ENCODE data around the gene NSD1. TPM values are rescaled to one million over a fixed set of nuclear protein-coding genes. Genes with fewer than 3 reads are reported as not detected.

Gene NSD1
- total and polyA plus RNA-seq, 5 experiments from 2014 or later, result 25.0 to 130 (median 43.1) TPM

GRCh38 chr5:177093082-177093712 lies 40.4 kb upstream of the NSD1 start:
- POLR2A ChIA-PET, result no interaction called here
- Mint-ChIP-seq H3K4me1 (peaks cover 0 to 2% (median 1%) of the 10 kb centered on the region in 4 donors), H3K36me3 (no peaks in the 10 kb centered on the region), H3K9me3 (no peaks in the 10 kb centered on the region), H3K4me3 (no peak overlapping the region), H3K27ac (no peak overlapping the region), H3K27me3 (peaks cover 4 to 20% (median 10%) of the 10 kb centered on the region in 5 donors)
- no peak for DNase-seq
- ATAC-seq, result no peak

DNA sequence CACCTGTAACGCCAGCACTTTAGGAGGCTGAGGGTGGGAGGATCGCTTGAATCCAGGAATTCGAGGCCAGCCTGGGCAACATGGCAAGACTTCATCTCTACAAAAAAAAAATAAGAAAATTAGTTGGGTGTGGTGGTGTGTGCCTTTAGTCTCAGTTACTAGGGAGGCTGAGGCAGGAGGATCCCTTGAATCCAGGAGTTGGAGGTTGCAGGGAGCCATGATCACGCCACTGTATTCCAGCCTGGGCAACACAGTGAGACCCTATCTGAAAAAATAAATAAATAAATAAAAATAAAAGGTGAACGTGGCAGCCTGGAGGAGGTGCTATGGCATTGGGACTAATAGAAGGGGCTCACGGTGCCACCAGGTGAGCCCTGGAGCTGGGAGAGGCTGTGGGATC lies 39.8 kb upstream of the NSD1 start:
- Mint-ChIP-seq H3K4me1 (peaks cover 0 to 2% (median 0%) of the 10 kb centered on the region in 4 donors), H3K27ac (no peak overlapping the region), H3K4me3 (no peak overlapping the region), H3K36me3 (no peaks in the 10 kb centered on the region), H3K9me3 (no peaks in the 10 kb centered on the region), H3K27me3 (peaks cover under 1 to 16% (median 10%) of the 10 kb centered on the region in 5 donors)
- POLR2A ChIA-PET, result no interaction called here
- DNase-seq (no peak), ATAC-seq (no peak)

DNA sequence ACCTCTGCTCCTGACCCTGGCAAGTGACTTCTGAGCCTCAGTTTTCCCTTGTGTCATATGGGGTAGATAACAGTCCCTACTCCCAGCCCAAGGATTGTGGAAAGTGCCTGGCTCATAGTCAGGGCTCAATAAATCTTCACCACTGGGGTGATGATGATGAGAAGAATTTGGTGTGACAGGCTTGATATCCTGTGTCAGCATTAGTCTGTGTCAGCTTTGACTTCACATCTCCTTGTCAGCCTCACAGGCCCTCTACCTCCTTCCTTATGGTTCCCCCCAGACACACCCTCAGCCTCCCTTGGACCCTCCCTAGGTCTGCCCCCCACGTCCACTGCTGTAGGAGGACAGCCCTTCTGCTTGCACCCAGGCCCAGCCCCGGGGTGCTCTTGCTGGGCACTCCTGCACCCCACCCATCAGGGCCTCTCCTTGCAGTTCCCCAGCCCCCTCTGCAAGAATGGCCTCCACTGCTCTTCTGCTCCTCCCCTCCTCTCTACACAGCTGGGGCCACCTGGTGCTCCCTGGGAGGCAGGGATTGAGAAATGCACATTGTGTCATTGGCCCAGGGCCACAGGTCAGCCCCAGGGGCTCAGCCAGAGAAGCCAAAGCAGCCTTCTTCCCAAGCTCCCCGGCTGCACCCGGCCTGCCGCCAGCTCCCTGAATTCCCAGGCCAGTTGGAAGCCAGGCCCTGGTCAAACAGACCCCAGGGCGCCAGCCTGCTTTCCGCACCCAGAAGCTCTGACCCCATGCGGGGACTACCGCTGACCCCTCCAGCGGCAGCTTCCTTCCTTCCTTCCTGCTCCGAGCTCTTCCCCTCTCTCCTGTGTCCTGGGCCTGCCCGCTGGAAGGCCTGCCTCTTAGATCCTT lies 39.1 kb upstream of the NSD1 start:
- POLR2A ChIA-PET, result no interaction called here
- Mint-ChIP-seq H3K4me3 (no peak overlapping the region), H3K27ac (peak overlapping the region in 1 of 10 donors; percentile 53), H3K4me1 (peaks cover 0 to 2% (median 0%) of the 10 kb centered on the region in 4 donors), H3K27me3 (peaks cover 0 to 12% (median 7%) of the 10 kb centered on the region in 5 donors), H3K9me3 (no peaks in the 10 kb centered on the region), H3K36me3 (no peaks in the 10 kb centered on the region)
- ATAC-seq, result no peak
- DNase-seq, result no peak

DNA sequence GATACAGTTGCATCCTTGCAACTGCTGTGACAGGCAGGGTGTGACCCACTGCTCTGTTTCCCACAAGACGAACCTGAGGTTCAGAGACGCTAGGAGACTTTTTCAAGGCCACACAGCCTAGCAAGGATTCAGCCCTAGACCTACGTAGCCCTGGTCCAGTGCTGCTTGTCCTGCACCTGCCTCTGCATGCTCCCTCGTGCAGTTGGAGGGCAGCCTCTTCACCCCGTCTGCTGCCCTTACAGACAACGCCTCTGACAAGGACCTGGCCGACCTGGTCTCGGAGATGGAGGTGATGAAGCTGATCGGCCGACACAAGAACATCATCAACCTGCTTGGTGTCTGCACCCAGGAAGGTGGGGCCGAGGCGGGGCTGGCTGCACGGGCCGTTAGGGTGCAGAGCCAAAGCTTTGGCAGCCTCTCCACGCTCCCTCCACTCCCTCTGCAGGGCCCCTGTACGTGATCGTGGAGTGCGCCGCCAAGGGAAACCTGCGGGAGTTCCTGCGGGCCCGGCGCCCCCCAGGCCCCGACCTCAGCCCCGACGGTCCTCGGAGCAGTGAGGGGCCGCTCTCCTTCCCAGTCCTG lies 38.4 kb upstream of the NSD1 start:
- ATAC-seq (no peak), DNase-seq (no peak)
- POLR2A ChIA-PET, result no interaction called here
- Mint-ChIP-seq H3K27me3 (peaks cover 0 to 12% (median 3%) of the 10 kb centered on the region in 5 donors), H3K4me3 (no peak overlapping the region), H3K36me3 (no peaks in the 10 kb centered on the region), H3K27ac (peak overlapping the region in 1 of 10 donors; percentile 53), H3K9me3 (no peaks in the 10 kb centered on the region), H3K4me1 (peaks cover 0 to 2% (median 0%) of the 10 kb centered on the region in 4 donors)

GRCh38 chr5:177096162-177097015 lies 37.2 kb upstream of the NSD1 start:
- ATAC-seq (no peak), DNase-seq (no peak)
- POLR2A ChIA-PET, result interaction anchor here (0.6 kb wide), 1 partner anchor 63 kb away, joined by 3 read pairs; no protein-coding TSS in a partner anchor
- H3K4me3 Mint-ChIP-seq, result no peak overlapping the region
- H3K4me1 Mint-ChIP-seq, result peaks cover 0 to 2% (median 0%) of the 10 kb centered on the region in 4 donors
- no peaks in the 10 kb centered on the region for H3K9me3 Mint-ChIP-seq
- H3K36me3 Mint-ChIP-seq, result no peaks in the 10 kb centered on the region
- H3K27ac Mint-ChIP-seq, result no peak overlapping the region
- H3K27me3 Mint-ChIP-seq, result peaks cover 0 to 15% (median 3%) of the 10 kb centered on the region in 5 donors

DNA sequence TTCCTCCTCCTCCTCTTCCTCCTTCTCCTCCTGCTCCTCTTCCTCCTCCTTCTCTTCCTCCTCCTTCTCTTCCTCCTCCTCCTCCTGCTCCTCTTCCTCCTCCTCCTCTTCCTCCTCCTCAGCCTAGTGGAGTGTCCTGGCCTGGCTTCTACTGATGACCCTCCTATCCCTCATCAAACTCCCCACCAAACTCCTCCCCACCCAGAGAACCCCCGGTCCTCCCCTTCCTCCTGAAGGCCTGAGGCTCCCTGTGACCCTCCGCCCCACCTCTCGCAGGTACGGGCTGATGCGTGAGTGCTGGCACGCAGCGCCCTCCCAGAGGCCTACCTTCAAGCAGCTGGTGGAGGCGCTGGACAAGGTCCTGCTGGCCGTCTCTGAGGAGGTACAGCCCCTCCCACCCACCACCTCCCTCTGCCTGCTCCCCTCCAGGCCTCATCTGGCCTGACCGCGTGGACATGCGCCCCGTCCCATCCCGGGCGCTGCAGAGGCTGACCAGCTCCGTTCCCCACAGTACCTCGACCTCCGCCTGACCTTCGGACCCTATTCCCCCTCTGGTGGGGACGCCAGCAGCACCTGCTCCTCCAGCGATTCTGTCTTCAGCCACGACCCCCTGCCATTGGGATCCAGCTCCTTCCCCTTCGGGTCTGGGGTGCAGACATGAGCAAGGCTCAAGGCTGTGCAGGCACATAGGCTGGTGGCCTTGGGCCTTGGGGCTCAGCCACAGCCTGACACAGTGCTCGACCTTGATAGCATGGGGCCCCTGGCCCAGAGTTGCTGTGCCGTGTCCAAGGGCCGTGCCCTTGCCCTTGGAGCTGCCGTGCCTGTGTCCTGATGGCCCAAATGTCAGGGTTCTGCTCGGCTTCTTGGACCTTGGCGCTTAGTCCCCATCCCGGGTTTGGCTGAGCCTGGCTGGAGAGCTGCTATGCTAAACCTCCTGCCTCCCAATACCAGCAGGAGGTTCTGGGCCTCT lies 36.3 kb upstream of the NSD1 start:
- peaks cover 0 to 2% (median 0%) of the 10 kb centered on the region in 4 donors for H3K4me1 Mint-ChIP-seq
- H3K9me3 Mint-ChIP-seq, result no peaks in the 10 kb centered on the region
- H3K4me3 Mint-ChIP-seq, result no peak overlapping the region
- ATAC-seq (no peak), DNase-seq (no peak)
- no peaks in the 10 kb centered on the region for H3K36me3 Mint-ChIP-seq
- peak overlapping the region in 1 of 10 donors; percentile 67 for H3K27ac Mint-ChIP-seq
- H3K27me3 Mint-ChIP-seq, result peaks cover 0 to 16% (median 0%) of the 10 kb centered on the region in 5 donors
- POLR2A ChIA-PET, result interaction anchor here (0.6 to 0.9 kb wide), 2 partner anchors 10 to 64 kb away, joined by 3 read pairs; no protein-coding TSS in a partner anchor

DNA sequence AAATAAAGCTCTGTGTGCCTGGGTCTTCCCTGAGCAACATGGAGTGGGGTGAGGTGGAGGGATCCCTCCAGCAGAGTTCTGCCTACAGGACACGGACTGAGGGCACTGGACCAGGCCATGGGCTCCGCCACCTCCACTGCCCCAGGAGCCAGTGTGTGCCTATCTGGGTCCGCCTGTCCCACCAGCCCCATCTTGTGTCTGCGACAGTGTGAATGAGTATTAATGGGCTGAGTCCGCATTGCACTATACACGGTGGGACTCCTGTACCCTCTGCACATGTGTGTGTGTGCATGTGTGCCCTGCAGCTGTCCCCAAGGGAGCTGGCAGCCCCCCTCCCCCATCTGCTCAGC lies 35.5 kb upstream of the NSD1 start:
- POLR2A ChIA-PET, result interaction anchor here (0.9 kb wide), 1 partner anchor 9 kb away, joined by 3 read pairs; no protein-coding TSS in a partner anchor
- DNase-seq (no peak), ATAC-seq (no peak)
- no peak overlapping the region for H3K4me3 Mint-ChIP-seq
- peaks cover 0 to 16% (median 0%) of the 10 kb centered on the region in 5 donors for H3K27me3 Mint-ChIP-seq
- peaks cover 0 to 2% (median 0%) of the 10 kb centered on the region in 4 donors for H3K4me1 Mint-ChIP-seq
- no peaks in the 10 kb centered on the region for H3K36me3 Mint-ChIP-seq
- no peaks in the 10 kb centered on the region for H3K9me3 Mint-ChIP-seq
- no peak overlapping the region for H3K27ac Mint-ChIP-seq

- no peaks in the 10 kb centered on the region for H3K36me3 Mint-ChIP-seq
- H3K27me3 Mint-ChIP-seq, result peaks cover 0 to 15% (median 0%) of the 10 kb centered on the region in 5 donors
- no peak for DNase-seq
- H3K4me1 Mint-ChIP-seq, result peaks cover 0 to 2% (median 0%) of the 10 kb centered on the region in 4 donors
- no peak overlapping the region for H3K27ac Mint-ChIP-seq
- H3K4me3 Mint-ChIP-seq, result no peak overlapping the region
- ATAC-seq, result no peak
- POLR2A ChIA-PET, result interaction anchor here (0.7 to 0.9 kb wide), 2 partner anchors 8 to 26 kb away, joined by 3 to 5 read pairs; no protein-coding TSS in a partner anchor
- no peaks in the 10 kb centered on the region for H3K9me3 Mint-ChIP-seq
These were observed 35.0 kb upstream of the NSD1 start for GRCh38 chr5:177098470-177099141.

- H3K4me1 Mint-ChIP-seq, result peaks cover 0 to 2% (median 0%) of the 10 kb centered on the region in 4 donors
- peaks cover 0 to 22% (median 0%) of the 10 kb centered on the region in 5 donors for H3K27me3 Mint-ChIP-seq
- no peak overlapping the region for H3K4me3 Mint-ChIP-seq
- H3K36me3 Mint-ChIP-seq, result no peaks in the 10 kb centered on the region
- POLR2A ChIA-PET, result interaction anchor here (0.7 kb wide), 1 partner anchor 25 kb away, joined by 5 read pairs; no protein-coding TSS in a partner anchor
- H3K27ac Mint-ChIP-seq, result peak overlapping the region in 1 of 10 donors; percentile 34
- no peaks in the 10 kb centered on the region for H3K9me3 Mint-ChIP-seq
- ATAC-seq, result no peak
- no peak for DNase-seq
These were observed 34.0 kb upstream of the NSD1 start for GRCh38 chr5:177099422-177100093.

GRCh38 chr5:177100714-177101121 lies 32.9 kb upstream of the NSD1 start:
- peaks cover 0 to 24% (median 0%) of the 10 kb centered on the region in 5 donors for H3K27me3 Mint-ChIP-seq
- DNase-seq (no peak), ATAC-seq (no peak)
- H3K36me3 Mint-ChIP-seq, result no peaks in the 10 kb centered on the region
- H3K27ac Mint-ChIP-seq, result peak overlapping the region in 2 of 10 donors; percentile 29 to 33
- no peaks in the 10 kb centered on the region for H3K4me1 Mint-ChIP-seq
- POLR2A ChIA-PET, result no interaction called here
- no peak overlapping the region for H3K4me3 Mint-ChIP-seq
- H3K9me3 Mint-ChIP-seq, result no peaks in the 10 kb centered on the region
